Neuronal stem cell (in vitro differentiated cells): ENCODE data around the gene EIF3F.
A peak's percentile ranks its signal among the peaks of the same experiment; 100 is the strongest.

ENCODE experiments used
- DNase-seq: peaks from one replicate; pipeline ENCODE4 v3.0.0-alpha.2; 2013; ENCODE audit warnings: low spot score
- H2AFZ ChIP-seq: one replicate; pipeline ENCODE4 v1.6.1; 2013; ENCODE audit warnings: mild to moderate bottlenecking, low read length, inconsistent platforms
- H2AK5ac ChIP-seq: 2 replicates; pipeline ENCODE4 v1.6.1; 2013; ENCODE audit warnings: low read depth, mild to moderate bottlenecking, inconsistent platforms, low read length, moderate library complexity, mixed read lengths
- H2BK120ac ChIP-seq: 2 replicates; pipeline ENCODE4 v1.6.1; 2013; ENCODE audit warnings: low read depth, mild to moderate bottlenecking, inconsistent platforms, low read length, moderate library complexity, mixed read lengths
- H2BK12ac ChIP-seq: one replicate; pipeline ENCODE4 v1.6.1; 2013; ENCODE audit warnings: low read length, inconsistent platforms
- H2BK15ac ChIP-seq: 2 replicates; pipeline ENCODE4 v1.6.1; 2013; ENCODE audit warnings: mild to moderate bottlenecking, low read length, inconsistent platforms, mixed read lengths
- H2BK5ac ChIP-seq: one replicate; pipeline ENCODE4 v1.6.1; 2013; ENCODE audit warnings: inconsistent platforms, mild to moderate bottlenecking, low read length, moderate library complexity
- H3K14ac ChIP-seq: one replicate; pipeline ENCODE4 v1.6.1; 2013; ENCODE audit warnings: low read length, inconsistent platforms
- H3K18ac ChIP-seq: 2 replicates; pipeline ENCODE4 v1.6.1; 2013; ENCODE audit warnings: low read length, inconsistent platforms
- H3K23ac ChIP-seq: 2 replicates; pipeline ENCODE4 v1.6.1; 2013; ENCODE audit warnings: low read depth, mild to moderate bottlenecking, mixed read lengths, low read length, inconsistent platforms; ENCODE audit not compliant: poor library complexity
- H3K27ac ChIP-seq: replicated peaks from 3 replicates; pipeline ENCODE4 v1.5.1; 2013; ENCODE audit warnings: low read length, inconsistent platforms
- H3K27me3 ChIP-seq, 3 experiments: 2 replicates each; pipeline ENCODE4 v1.6.1; 2013; ENCODE audit warnings: low read length in 3 of 3, mild to moderate bottlenecking in 2 of 3, inconsistent platforms in 1 of 3, low read depth in 1 of 3, mixed read lengths in 1 of 3, moderate library complexity in 1 of 3; ENCODE audit not compliant: control insufficient read depth in 3 of 3, insufficient read depth in 3 of 3
- H3K36me3 ChIP-seq, 2 donors: replicated peaks in 1 of 2; 2 replicates each; pipeline ENCODE4 v1.6.1; 2013; ENCODE audit warnings: low read length in 2 of 2; ENCODE audit not compliant: control insufficient read depth in 2 of 2, insufficient read depth in 2 of 2
- H3K4ac ChIP-seq: 2 replicates; pipeline ENCODE4 v1.6.1; 2013; ENCODE audit warnings: inconsistent platforms, mild to moderate bottlenecking, low read length, moderate library complexity
- H3K4me1 ChIP-seq, 2 donors: 1 replicate in 1 of 2; 2 replicates in 1 of 2; pipeline ENCODE4 v1.6.1; 2013; ENCODE audit warnings: low read length in 2 of 2, low read depth in 1 of 2; ENCODE audit not compliant: control insufficient read depth in 2 of 2, insufficient read depth in 1 of 2
- H3K4me2 ChIP-seq: one replicate; pipeline ENCODE4 v1.6.1; 2013; ENCODE audit warnings: mild to moderate bottlenecking, low read length, inconsistent platforms; ENCODE audit not compliant: insufficient read depth, poor library complexity, severe bottlenecking
- H3K4me3 ChIP-seq, 2 donors: 2 replicates each; pipeline ENCODE4 v1.5.1; 2013; ENCODE audit warnings: low read length in 2 of 2, mild to moderate bottlenecking in 2 of 2, inconsistent platforms in 1 of 2, moderate library complexity in 1 of 2
- H3K79me1 ChIP-seq: one replicate; pipeline ENCODE4 v1.6.1; 2013; ENCODE audit warnings: low read depth, mild to moderate bottlenecking, inconsistent platforms, low read length, moderate library complexity
- H3K9ac ChIP-seq: one replicate; pipeline ENCODE4 v1.6.1; 2013; ENCODE audit warnings: mild to moderate bottlenecking, low read depth, low read length, inconsistent platforms; ENCODE audit not compliant: poor library complexity
- H3K9me3 ChIP-seq, 2 donors: replicated peaks in 1 of 2; 2 replicates each; pipeline versions ENCODE3 to v1.6.1; 2013; ENCODE audit warnings: low read length in 2 of 2, mild to moderate bottlenecking in 2 of 2, inconsistent platforms in 1 of 2, low read depth in 1 of 2, mixed read lengths in 1 of 2, moderate library complexity in 1 of 2; ENCODE audit not compliant: control insufficient read depth in 2 of 2, insufficient read depth in 1 of 2
- H4K8ac ChIP-seq: one replicate; pipeline ENCODE4 v1.6.1; 2013; ENCODE audit warnings: low read depth, mild to moderate bottlenecking, inconsistent platforms, low read length, moderate library complexity
- H4K91ac ChIP-seq: one replicate; pipeline ENCODE4 v1.6.1; 2013; ENCODE audit warnings: low read length, low read depth, mild to moderate bottlenecking, inconsistent platforms; ENCODE audit not compliant: poor library complexity
- WGBS, 2 donors: extraction: QIAGEN DNeasy Blood & Tissue Kit; methylation state at CpG; one replicate each; pipeline ENCODE4 v1.1.7; 2013; ENCODE audit warnings: missing lambda C conversion rate in 2 of 2, mixed read lengths in 1 of 2; ENCODE audit not compliant: insufficient read length in 2 of 2, insufficient replicate concordance in 1 of 2; ENCODE audit errors: extremely low coverage in 2 of 2; 5-methylcytosine and 5-hydroxymethylcytosine counted together

The EIF3F gene

GRCh38 chr11:8032576-8033304, 45.6 kb downstream of the EIF3F start:
- no peak overlapping the region for H3K4ac ChIP-seq
- no peaks in the 10 kb centered on the region for H3K36me3 ChIP-seq
- no peak overlapping the region for H3K9ac ChIP-seq
- H3K9me3 ChIP-seq, result no peaks in the 10 kb centered on the region
- H2BK5ac ChIP-seq, result no peak overlapping the region
- peak overlapping the region; percentile 42 for H3K14ac ChIP-seq
- H2AFZ ChIP-seq, result peak overlapping the region; percentile 74
- H2BK15ac ChIP-seq, result peak overlapping the region; percentile 42
- H3K23ac ChIP-seq, result no peak overlapping the region
- no CpG with 5 or more reads among the region's 20 CpGs for WGBS, 2 donors
- H3K27ac ChIP-seq, result no peak overlapping the region
- H4K91ac ChIP-seq, result no peak overlapping the region
- H2BK12ac ChIP-seq, result no peak overlapping the region
- H2BK120ac ChIP-seq, result no peak overlapping the region
- peaks cover 6 to 9% of the 10 kb centered on the region in 2 donors for H3K4me1 ChIP-seq
- peaks cover 3% of the 10 kb centered on the region for H3K79me1 ChIP-seq
- no peak overlapping the region for H3K4me3 ChIP-seq
- H3K18ac ChIP-seq, result peak overlapping the region; percentile 79
- H2AK5ac ChIP-seq, result no peak overlapping the region
- no peak for DNase-seq
- peaks cover 0 to 64% (median 0%) of the 10 kb centered on the region in 3 experiments for H3K27me3 ChIP-seq
- no peak overlapping the region for H4K8ac ChIP-seq
- no peak overlapping the region for H3K4me2 ChIP-seq

GRCh38 chr11:8033305-8034105, 46.4 kb downstream of the EIF3F start:
- Histone ChIP-seq H3K18ac (peak overlapping the region; percentile 60), H2BK120ac (no peak overlapping the region), H3K4ac (no peak overlapping the region), H3K14ac (no peak overlapping the region), H3K79me1 (peaks cover 3% of the 10 kb centered on the region), H2AFZ (peak overlapping the region; percentile 74), H4K91ac (no peak overlapping the region), H3K27ac (no peak overlapping the region), H3K4me2 (no peak overlapping the region), H2BK15ac (peak overlapping the region; percentile 32), H3K27me3 (peaks cover 0 to 57% (median 0%) of the 10 kb centered on the region in 3 experiments), H4K8ac (no peak overlapping the region), H2BK5ac (no peak overlapping the region), H3K4me3 (no peak overlapping the region), H2BK12ac (no peak overlapping the region), H3K23ac (no peak overlapping the region), H3K9ac (no peak overlapping the region), H2AK5ac (no peak overlapping the region), H3K4me1 (peaks cover 11 to 14% of the 10 kb centered on the region in 2 donors), H3K36me3 (no peaks in the 10 kb centered on the region), H3K9me3 (no peaks in the 10 kb centered on the region)
- DNase-seq, result peak; percentile 73
- WGBS, 2 donors, result no CpG with 5 or more reads among the region's 19 CpGs

GRCh38 chr11:8034106-8034585, 47.0 kb downstream of the EIF3F start:
- no CpG with 5 or more reads among the region's 3 CpGs for WGBS, 2 donors
- Histone ChIP-seq H3K9me3 (no peaks in the 10 kb centered on the region), H3K4me3 (no peak overlapping the region), H3K9ac (peak overlapping the region; percentile 56), H2BK12ac (peak overlapping the region; percentile 14), H3K18ac (peak overlapping the region; percentile 60), H3K23ac (no peak overlapping the region), H2AK5ac (no peak overlapping the region), H2BK5ac (no peak overlapping the region), H3K27me3 (peaks cover 0 to 50% (median 0%) of the 10 kb centered on the region in 3 experiments), H2AFZ (no peak overlapping the region), H3K79me1 (peaks cover 3% of the 10 kb centered on the region), H2BK15ac (peak overlapping the region; percentile 32), H4K8ac (no peak overlapping the region), H3K36me3 (no peaks in the 10 kb centered on the region), H4K91ac (no peak overlapping the region), H3K14ac (no peak overlapping the region), H2BK120ac (no peak overlapping the region), H3K27ac (no peak overlapping the region), H3K4me1 (peaks cover 12 to 21% of the 10 kb centered on the region in 2 donors), H3K4me2 (no peak overlapping the region), H3K4ac (no peak overlapping the region)
- DNase-seq, result no peak
